KMS-11 (cell line): ENCODE measurements around the gene ANO10.
"Not testable (repeated sequence)": the region's sequence is repeated elsewhere in the genome, so short reads cannot be mapped to it uniquely, and the experiment has no call there.

Experiments
- H2AFZ ChIP-seq: fragments of 200-600 bp; sonication (generic); 2 replicates; pipeline ENCODE4 v1.6.1; 2016; ENCODE audit warnings: antibody characterized with exemption, mixed run types, low read depth
- H3K27ac ChIP-seq: fragments of 200-600 bp; sonication (generic); 2 replicates; pipeline ENCODE4 v1.6.1; 2016; ENCODE audit warnings: mild to moderate bottlenecking, mixed run types
- H3K27me3 ChIP-seq: fragments of 200-600 bp; sonication (generic); 2 replicates; pipeline ENCODE4 v1.6.1; 2017; ENCODE audit warnings: mild to moderate bottlenecking, low read depth, mixed run types, moderate library complexity; ENCODE audit not compliant: insufficient read depth
- H3K36me3 ChIP-seq: fragments of 200-600 bp; sonication (generic); 2 replicates; pipeline ENCODE4 v1.6.1; 2017; ENCODE audit warnings: mild to moderate bottlenecking, mixed run types; ENCODE audit not compliant: insufficient read depth
- H3K4me1 ChIP-seq: fragments of 200-600 bp; sonication (generic); 2 replicates; pipeline ENCODE4 v1.6.1; 2016; ENCODE audit warnings: mild to moderate bottlenecking, low read depth, mixed run types; ENCODE audit not compliant: poor library complexity, severe bottlenecking
- H3K4me2 ChIP-seq: fragments of 200-600 bp; sonication (generic); 2 replicates; pipeline ENCODE4 v1.7.0; 2016; ENCODE audit warnings: mild to moderate bottlenecking, mixed run types
- H3K4me3 ChIP-seq: fragments of 200-600 bp; sonication (generic); IDR thresholded peaks from 2 replicates; pipeline ENCODE4 v1.6.1; 2017; ENCODE audit warnings: low read depth, low read length, mixed read lengths; ENCODE audit not compliant: insufficient read depth
- H3K79me2 ChIP-seq: fragments of 200-600 bp; sonication (generic); 2 replicates; pipeline ENCODE4 v1.6.1; 2016; ENCODE audit warnings: low read depth, mixed run types; ENCODE audit not compliant: insufficient read depth
- H3K9ac ChIP-seq: fragments of 200-600 bp; sonication (generic); 2 replicates; pipeline ENCODE4 v1.6.1; 2016; ENCODE audit warnings: mild to moderate bottlenecking, mixed run types
- H4K20me1 ChIP-seq: fragments of 200-600 bp; sonication (generic); 2 replicates; pipeline ENCODE4 v1.6.1; 2016; ENCODE audit warnings: mild to moderate bottlenecking, mixed run types; ENCODE audit not compliant: insufficient read depth
- CTCF ChIP-seq: fragments of 200-600 bp; sonication (generic); conservative IDR thresholded peaks from 2 replicates; pipeline ENCODE4 v1.6.1; 2017; ENCODE audit warnings: low read depth, mild to moderate bottlenecking, antibody characterized with exemption, low read length, moderate library complexity, mixed read lengths

The ANO10 gene

GRCh38 chr3:43468133-43468532 is 153.7 kb downstream of the ANO10 start:
- no peak overlapping the region for H2AFZ ChIP-seq
- TF ChIP-seq CTCF: no peak
- no peaks in the 10 kb centered on the region for H3K27me3 ChIP-seq
- no peaks in the 10 kb centered on the region for H4K20me1 ChIP-seq
- H3K79me2 ChIP-seq: no peaks in the 10 kb centered on the region
- no peak overlapping the region for H3K4me2 ChIP-seq
- no peak overlapping the region for H3K27ac ChIP-seq
- no peak overlapping the region for H3K9ac ChIP-seq
- no peaks in the 10 kb centered on the region for H3K36me3 ChIP-seq
- no peaks in the 10 kb centered on the region for H3K4me1 ChIP-seq
- H3K4me3 ChIP-seq: no peak overlapping the region

- Histone ChIP-seq H3K4me1 (no peaks in the 10 kb centered on the region), H3K9ac (no peak overlapping the region), H3K27me3 (no peaks in the 10 kb centered on the region), H3K4me3 (no peak overlapping the region), H3K27ac (no peak overlapping the region), H3K36me3 (no peaks in the 10 kb centered on the region), H2AFZ (no peak overlapping the region), H3K79me2 (no peaks in the 10 kb centered on the region), H3K4me2 (no peak overlapping the region), H4K20me1 (no peaks in the 10 kb centered on the region)
- TF ChIP-seq CTCF: no peak
These were observed 156.7 kb downstream of the ANO10 start for GRCh38 chr3:43465109-43465508.

GRCh38 chr3:43462566-43462965 is 159.2 kb downstream of the ANO10 start:
- not testable (repeated sequence) for H3K79me2 ChIP-seq, H3K4me2 ChIP-seq, H4K20me1 ChIP-seq, H3K27me3 ChIP-seq, H2AFZ ChIP-seq, H3K4me1 ChIP-seq, H3K27ac ChIP-seq, H3K4me3 ChIP-seq, H3K36me3 ChIP-seq, H3K9ac ChIP-seq

GRCh38 chr3:43461345-43461744 is 160.5 kb downstream of the ANO10 start:
- no peaks in the 10 kb centered on the region for H3K4me1 ChIP-seq
- TF ChIP-seq CTCF: no peak
- no peak overlapping the region for H3K4me3 ChIP-seq
- H3K4me2 ChIP-seq: no peak overlapping the region
- H3K27me3 ChIP-seq: no peaks in the 10 kb centered on the region
- no peaks in the 10 kb centered on the region for H3K79me2 ChIP-seq
- no peak overlapping the region for H2AFZ ChIP-seq
- H3K36me3 ChIP-seq: no peaks in the 10 kb centered on the region
- no peaks in the 10 kb centered on the region for H4K20me1 ChIP-seq
- no peak overlapping the region for H3K27ac ChIP-seq
- no peak overlapping the region for H3K9ac ChIP-seq

DNA sequence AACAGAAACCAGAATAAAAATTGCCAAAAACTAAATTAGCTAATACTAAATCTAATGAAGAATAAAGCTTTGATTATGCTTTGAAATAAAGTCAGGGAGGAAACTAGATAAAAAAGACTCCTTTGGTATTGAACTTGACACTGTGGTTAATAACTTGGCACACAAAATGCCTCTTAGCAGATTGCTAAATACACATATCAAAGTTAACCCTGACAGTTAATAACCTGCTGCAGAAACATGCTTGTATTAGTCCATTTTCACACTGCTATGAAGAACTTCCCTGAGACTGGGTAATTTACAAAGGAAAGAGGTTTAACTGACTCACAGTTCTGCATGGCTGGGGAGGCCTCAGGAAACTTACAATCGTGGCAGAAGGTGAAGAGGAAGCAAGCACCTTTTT is 164.8 kb downstream of the ANO10 start:
- not testable (repeated sequence) for H3K4me2 ChIP-seq, H3K36me3 ChIP-seq, H3K27me3 ChIP-seq, H3K9ac ChIP-seq, H3K4me1 ChIP-seq, H3K27ac ChIP-seq, H2AFZ ChIP-seq, H3K4me3 ChIP-seq, H4K20me1 ChIP-seq, H3K79me2 ChIP-seq
